Activated CD4-positive, alpha-beta T cell treated with anti-CD3 and anti-CD28 coated beads, Interleukin-2, amount 10 ng/mL, durations not matched to agents 24 days and 14 days (primary cell): ENCODE measurements around the gene RPF1. TPM values are rescaled to one million over a fixed set of nuclear protein-coding genes. Genes with fewer than 3 reads are reported as not detected.

ENCODE experiments used
- DNase-seq: peaks from one replicate; pipeline ENCODE4 v3.0.0; 2022
- H3K27ac Mint-ChIP-seq: one replicate; pipeline ENCODE4 v1.8.0; 2022; ENCODE audit warnings: mild to moderate bottlenecking, mixed read lengths
- H3K27me3 Mint-ChIP-seq: one replicate; pipeline ENCODE4 v1.8.0; 2022; ENCODE audit warnings: mixed read lengths
- H3K36me3 Mint-ChIP-seq: one replicate; pipeline ENCODE4 v1.8.0; 2022; ENCODE audit warnings: low read depth, mild to moderate bottlenecking, mixed read lengths
- H3K4me1 Mint-ChIP-seq: one replicate; pipeline ENCODE4 v1.8.0; 2021; ENCODE audit warnings: mixed read lengths
- H3K4me3 Mint-ChIP-seq: one replicate; pipeline ENCODE4 v1.8.0; 2022; ENCODE audit warnings: mild to moderate bottlenecking, moderate library complexity, mixed read lengths
- H3K9me3 Mint-ChIP-seq: one replicate; pipeline ENCODE4 v1.8.0; 2021; ENCODE audit warnings: mixed read lengths
- intact Hi-C: fragments of 100-400 bp; cut with micrococcal nuclease; formaldehyde crosslinking; loops from one replicate; pipeline ENCODE4 v1.15.1; 2023
- total RNA-seq: library from RNA; stranded (reverse); gene quantifications from 2 replicates; pipeline ENCODE4 v1.2.3, GENCODE V29; 2022

Gene RPF1
- total RNA-seq, 1 donor from 2014 or later, result 63.3 TPM

- no peaks in the 10 kb centered on the region for H3K36me3 Mint-ChIP-seq
- no peak for DNase-seq
- no peak overlapping the region for H3K4me3 Mint-ChIP-seq
- H3K9me3 Mint-ChIP-seq, result no peaks in the 10 kb centered on the region
- intact Hi-C loops, result no loop called here
- H3K27ac Mint-ChIP-seq, result no peak overlapping the region
- H3K27me3 Mint-ChIP-seq, result peaks cover 32% of the 10 kb centered on the region
- H3K4me1 Mint-ChIP-seq, result no peaks in the 10 kb centered on the region
These were observed 16.9 kb upstream of the RPF1 start for GRCh38 chr1:84462118-84462517.

DNA sequence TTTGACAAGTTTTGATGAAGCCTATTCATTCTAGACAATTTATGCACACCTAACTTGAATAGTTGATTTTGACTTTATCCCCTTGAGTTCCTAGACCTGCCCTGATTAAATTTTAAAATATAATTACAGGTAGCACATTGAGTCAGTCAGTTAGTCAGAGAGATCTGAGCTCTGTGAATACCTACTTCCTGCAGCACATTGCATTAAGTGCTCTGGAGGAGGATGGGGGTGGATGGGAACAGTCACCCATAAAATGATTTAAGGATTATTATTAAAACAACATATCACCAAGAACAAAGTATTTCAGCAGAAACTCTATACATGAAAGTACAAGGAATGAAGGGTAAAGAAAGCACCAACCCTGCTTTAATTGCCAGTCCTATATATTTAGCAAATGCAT lies 11.8 kb upstream of the RPF1 start:
- H3K4me3 Mint-ChIP-seq, result no peak overlapping the region
- H3K4me1 Mint-ChIP-seq, result no peaks in the 10 kb centered on the region
- intact Hi-C loops, result no loop called here
- H3K27ac Mint-ChIP-seq, result no peak overlapping the region
- H3K36me3 Mint-ChIP-seq, result no peaks in the 10 kb centered on the region
- DNase-seq, result no peak
- H3K27me3 Mint-ChIP-seq, result peaks cover 51% of the 10 kb centered on the region
- no peaks in the 10 kb centered on the region for H3K9me3 Mint-ChIP-seq

DNA sequence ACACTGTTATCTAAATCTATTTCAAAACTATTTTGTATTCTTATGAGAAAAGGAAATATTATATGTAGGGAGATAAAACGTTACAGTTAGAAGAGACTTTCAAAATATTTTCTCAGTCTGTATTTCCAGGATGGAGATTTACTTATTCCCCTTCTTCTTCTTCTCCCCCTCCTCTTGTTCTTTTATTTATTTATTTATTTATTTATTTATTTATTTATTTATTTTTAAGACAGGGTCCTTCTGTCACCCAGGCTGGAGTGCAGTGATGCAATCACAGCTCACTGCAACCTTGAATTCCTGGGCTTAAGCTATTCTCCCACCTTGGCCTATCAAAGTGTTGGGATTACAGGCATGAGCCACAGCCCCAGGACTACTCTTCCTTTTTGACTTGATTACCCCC lies 2.8 kb upstream of the RPF1 start:
- no peak for DNase-seq
- H3K4me3 Mint-ChIP-seq, result no peak overlapping the region
- H3K9me3 Mint-ChIP-seq, result peaks cover 15% of the 10 kb centered on the region
- intact Hi-C loops, result loop anchor here (5.0 kb wide), 1 partner anchor 34 kb away; no protein-coding TSS in a partner anchor
- peaks cover 11% of the 10 kb centered on the region for H3K4me1 Mint-ChIP-seq
- H3K27me3 Mint-ChIP-seq, result peaks cover 35% of the 10 kb centered on the region
- H3K36me3 Mint-ChIP-seq, result peaks cover 7% of the 10 kb centered on the region
- no peak overlapping the region for H3K27ac Mint-ChIP-seq

DNA sequence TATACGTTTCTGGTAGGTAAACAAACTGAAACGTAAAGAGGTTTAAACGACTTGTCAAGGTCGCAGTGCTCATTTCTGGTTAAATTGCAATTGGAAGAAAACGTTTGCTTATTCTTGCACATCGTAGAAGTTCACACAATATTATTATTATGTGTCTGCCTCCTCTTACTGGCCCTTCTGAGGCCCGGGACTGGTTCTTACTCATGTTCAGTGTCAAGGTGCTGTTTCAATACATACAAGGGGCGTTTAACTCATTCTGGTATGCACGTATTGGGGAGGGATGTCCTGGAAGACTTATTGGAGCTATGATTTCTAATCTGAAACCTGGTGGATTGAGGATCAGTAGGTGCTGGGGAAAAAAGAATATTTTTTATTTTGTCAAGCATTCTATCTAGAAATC lies 932 bp downstream of the RPF1 start:
- Mint-ChIP-seq H3K27ac (peak overlapping the region; percentile 97), H3K4me3 (peak overlapping the region; percentile 96), H3K27me3 (peaks cover 14% of the 10 kb centered on the region), H3K4me1 (peaks cover 26% of the 10 kb centered on the region), H3K9me3 (peaks cover 15% of the 10 kb centered on the region), H3K36me3 (peaks cover 39% of the 10 kb centered on the region)
- DNase-seq, result no peak
- intact Hi-C loops, result loop anchor here (1.0 to 5.0 kb wide), 5 partner anchors 26 to 210 kb away; partner anchors contain the start of genes CTBS, GNG5, SPATA1 and SSX2IP

GRCh38 chr1:84480650-84481049 lies 1.6 kb downstream of the RPF1 start:
- Mint-ChIP-seq H3K9me3 (peaks cover 15% of the 10 kb centered on the region), H3K4me3 (peak overlapping the region; percentile 58), H3K36me3 (peaks cover 43% of the 10 kb centered on the region), H3K27ac (no peak overlapping the region), H3K27me3 (peaks cover 9% of the 10 kb centered on the region), H3K4me1 (peaks cover 26% of the 10 kb centered on the region)
- no peak for DNase-seq
- intact Hi-C loops, result no loop called here

DNA sequence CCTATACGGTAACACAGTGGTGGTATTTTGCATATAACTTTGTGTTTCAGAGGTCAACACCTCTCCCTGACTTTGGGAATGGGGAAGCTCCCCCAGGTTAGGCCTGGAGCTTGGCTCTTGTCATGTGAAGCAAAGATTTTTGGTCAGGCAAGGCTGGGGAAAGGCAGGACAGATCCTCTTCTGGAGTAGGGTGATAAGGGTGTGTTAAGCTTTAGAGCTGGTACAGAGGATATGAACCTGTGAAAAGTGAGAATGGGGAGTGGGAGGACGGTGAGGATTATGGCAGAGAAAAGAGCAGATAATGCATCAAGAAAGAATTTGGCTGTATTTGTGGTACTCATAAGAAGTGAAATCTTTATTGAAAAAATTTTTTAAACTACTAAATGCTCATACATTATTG lies 2.3 kb downstream of the RPF1 start:
- Mint-ChIP-seq H3K36me3 (peaks cover 48% of the 10 kb centered on the region), H3K4me1 (peaks cover 29% of the 10 kb centered on the region), H3K27ac (no peak overlapping the region), H3K4me3 (peak overlapping the region; percentile 37), H3K27me3 (peaks cover 6% of the 10 kb centered on the region), H3K9me3 (peaks cover 18% of the 10 kb centered on the region)
- intact Hi-C loops, result no loop called here
- no peak for DNase-seq

DNA sequence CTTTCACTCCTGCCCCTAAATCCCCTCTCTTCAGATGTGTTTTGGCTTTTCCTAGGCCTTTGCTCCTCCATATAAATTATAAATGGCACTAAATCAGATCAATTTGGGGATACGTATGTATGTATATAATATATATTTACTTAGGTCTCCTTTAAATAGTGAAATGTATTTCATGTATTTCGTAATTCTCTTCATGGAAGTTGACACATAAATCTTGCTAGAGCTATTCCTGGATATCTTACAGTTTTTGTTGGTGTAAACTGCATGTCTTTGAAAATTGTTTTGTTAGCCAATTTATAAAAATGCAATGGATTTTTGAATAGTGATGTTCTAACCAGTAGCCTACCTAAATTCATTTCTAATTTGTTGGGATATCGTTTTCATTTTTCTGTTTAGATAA lies 9.0 kb downstream of the RPF1 start:
- H3K4me1 Mint-ChIP-seq, result peaks cover 21% of the 10 kb centered on the region

GRCh38 chr1:84489766-84490165 lies 10.7 kb downstream of the RPF1 start:
- Mint-ChIP-seq H3K27ac (no peak overlapping the region), H3K4me1 (peaks cover 22% of the 10 kb centered on the region), H3K4me3 (no peak overlapping the region), H3K27me3 (no peaks in the 10 kb centered on the region), H3K9me3 (peaks cover 3% of the 10 kb centered on the region), H3K36me3 (peaks cover 56% of the 10 kb centered on the region)
- peak; percentile 23 for DNase-seq
- intact Hi-C loops, result no loop called here

More for the DNA sequence above, 9.0 kb downstream of the RPF1 start:
- Mint-ChIP-seq H3K36me3 (peaks cover 60% of the 10 kb centered on the region), H3K27ac (no peak overlapping the region), H3K4me3 (no peak overlapping the region), H3K9me3 (peaks cover 3% of the 10 kb centered on the region), H3K27me3 (no peaks in the 10 kb centered on the region)
- intact Hi-C loops, result no loop called here
- DNase-seq, result no peak

DNA sequence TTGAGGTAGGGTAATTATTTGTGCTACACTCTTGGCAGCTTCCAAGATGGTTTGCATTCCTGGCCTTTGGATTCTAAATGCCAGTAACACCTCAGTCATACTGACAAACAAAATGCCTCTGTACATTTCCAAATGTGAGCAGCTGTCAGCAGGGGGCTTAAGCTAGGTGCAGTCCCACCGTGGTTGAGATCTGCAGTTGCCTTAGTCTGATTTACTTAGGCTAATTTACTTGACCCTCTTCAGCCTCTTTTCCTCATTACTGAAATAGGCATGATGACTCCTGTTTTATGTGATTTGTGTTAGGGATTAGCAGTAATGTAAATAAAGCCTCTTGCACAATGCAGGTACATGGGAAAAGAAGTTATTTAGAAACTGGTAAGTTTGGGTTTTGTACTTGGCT lies 13.7 kb downstream of the RPF1 start:
- peaks cover 54% of the 10 kb centered on the region for H3K36me3 Mint-ChIP-seq
- no peak overlapping the region for H3K27ac Mint-ChIP-seq
- peaks cover 16% of the 10 kb centered on the region for H3K4me1 Mint-ChIP-seq

GRCh38 chr1:84493747-84494146 lies 14.7 kb downstream of the RPF1 start:
- DNase-seq, result peak; percentile 19
- H3K27me3 Mint-ChIP-seq, result no peaks in the 10 kb centered on the region
- no peaks in the 10 kb centered on the region for H3K9me3 Mint-ChIP-seq
- H3K27ac Mint-ChIP-seq, result no peak overlapping the region
- no peak overlapping the region for H3K4me3 Mint-ChIP-seq
- peaks cover 61% of the 10 kb centered on the region for H3K36me3 Mint-ChIP-seq
- intact Hi-C loops, result no loop called here
- peaks cover 17% of the 10 kb centered on the region for H3K4me1 Mint-ChIP-seq

More for the DNA sequence above, 13.7 kb downstream of the RPF1 start:
- intact Hi-C loops, result no loop called here
- no peak overlapping the region for H3K4me3 Mint-ChIP-seq
- no peaks in the 10 kb centered on the region for H3K9me3 Mint-ChIP-seq
- peak; percentile 47 for DNase-seq
- no peaks in the 10 kb centered on the region for H3K27me3 Mint-ChIP-seq

- Mint-ChIP-seq H3K27ac (no peak overlapping the region), H3K4me3 (no peak overlapping the region), H3K4me1 (peaks cover 16% of the 10 kb centered on the region), H3K9me3 (no peaks in the 10 kb centered on the region), H3K27me3 (no peaks in the 10 kb centered on the region), H3K36me3 (peaks cover 63% of the 10 kb centered on the region)
- intact Hi-C loops, result no loop called here
- peak; percentile 37 for DNase-seq
These were observed 17.4 kb downstream of the RPF1 start for GRCh38 chr1:84496498-84496897.

DNA sequence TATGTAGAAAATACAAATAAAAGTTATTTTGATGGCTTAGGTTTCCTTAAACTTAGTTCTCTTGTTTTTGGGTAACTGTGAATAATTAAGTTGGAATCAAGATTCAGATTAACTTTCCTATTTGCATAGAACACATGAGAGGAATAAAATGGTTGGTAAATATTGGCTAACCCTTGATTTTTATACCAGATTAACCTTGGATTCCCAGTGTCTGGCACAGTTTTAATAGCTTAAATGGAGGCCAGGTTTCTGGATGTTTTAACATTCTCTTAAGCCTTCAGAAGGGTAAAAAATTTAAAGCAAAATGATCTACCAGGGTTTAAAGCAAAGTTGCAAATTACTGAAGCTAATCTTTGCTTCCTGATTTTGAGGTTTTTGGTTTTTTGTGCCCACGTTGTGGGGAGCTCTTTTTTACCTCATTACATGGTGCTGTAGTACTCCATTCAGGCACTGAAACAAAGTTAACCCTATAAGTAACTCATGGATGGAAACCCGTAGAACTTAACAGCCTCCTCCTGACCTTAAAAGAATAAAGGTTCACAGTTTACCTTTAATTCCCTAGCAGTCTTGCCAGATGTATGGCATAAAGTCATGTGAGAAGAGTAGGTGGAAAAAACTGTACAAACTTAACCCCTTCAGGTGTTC lies 18.7 kb downstream of the RPF1 start:
- no peak overlapping the region for H3K4me3 Mint-ChIP-seq
- no peaks in the 10 kb centered on the region for H3K9me3 Mint-ChIP-seq
- intact Hi-C loops, result no loop called here
- peak; percentile 52 for DNase-seq
- H3K36me3 Mint-ChIP-seq, result peaks cover 58% of the 10 kb centered on the region
- no peaks in the 10 kb centered on the region for H3K27me3 Mint-ChIP-seq
- H3K4me1 Mint-ChIP-seq, result peaks cover 20% of the 10 kb centered on the region
- H3K27ac Mint-ChIP-seq, result no peak overlapping the region

- Mint-ChIP-seq H3K27me3 (no peaks in the 10 kb centered on the region), H3K4me3 (peak overlapping the region; percentile 99), H3K9me3 (no peaks in the 10 kb centered on the region), H3K36me3 (peaks cover 45% of the 10 kb centered on the region), H3K27ac (no peak overlapping the region), H3K4me1 (peaks cover 46% of the 10 kb centered on the region)
- intact Hi-C loops, result no loop called here
- no peak for DNase-seq
These were observed 23.9 kb downstream of the RPF1 start for GRCh38 chr1:84502927-84503326.

GRCh38 chr1:84504580-84505492 lies 25.8 kb downstream of the RPF1 start:
- Mint-ChIP-seq H3K27me3 (no peaks in the 10 kb centered on the region), H3K27ac (peak overlapping the region; percentile 99), H3K4me1 (peaks cover 46% of the 10 kb centered on the region), H3K9me3 (peaks cover 7% of the 10 kb centered on the region), H3K36me3 (peaks cover 46% of the 10 kb centered on the region), H3K4me3 (peak overlapping the region; percentile 99)
- intact Hi-C loops, result loop anchor here (5.0 kb wide), 1 partner anchor 37 kb away; no protein-coding TSS in a partner anchor
- DNase-seq, result peak; percentile 64
